ENCODE results near the gene RPRM. TPM values are rescaled to one million over a fixed set of nuclear protein-coding genes. Genes with fewer than 3 reads are reported as not detected.
A peak's percentile ranks its signal among the peaks of the same experiment; 100 is the strongest.

Gene RPRM
- total and polyA plus RNA-seq, 2 donors = 0.38 to 0.59 TPM

DNA sequence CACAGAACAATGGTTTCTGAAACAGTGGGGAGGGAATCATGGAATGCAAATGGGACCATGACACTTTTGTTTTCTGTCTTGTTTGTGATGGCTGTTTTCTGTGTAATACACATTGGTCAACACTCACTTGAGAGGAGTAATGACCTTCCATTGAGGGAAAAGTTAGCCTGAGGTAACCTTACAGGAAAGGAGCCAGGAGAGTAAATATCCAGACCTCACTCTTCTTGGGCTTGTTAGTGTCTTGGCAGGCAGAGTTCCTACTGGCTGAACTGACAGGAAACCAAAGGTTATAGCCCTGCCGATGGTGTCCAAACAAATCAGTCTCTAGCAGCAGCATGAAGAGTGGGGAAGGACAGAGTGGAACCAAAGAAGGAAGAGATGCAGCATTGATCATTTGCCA, 17.2 kb upstream of the RPRM start:
- H3K27me3 ChIP-seq (ENCODE audit: control insufficient read depth in 2 of 2, insufficient read depth in 1 of 2, low read length in 1 of 2) = no peaks in the 10 kb centered on the region
- 8% methylated on average over 1 of the region's 1 CpG for WGBS
- H3K27ac ChIP-seq (ENCODE audit: low read depth in 1 of 2, low read length in 1 of 2) = no peak overlapping the region
- H3K4me1 ChIP-seq (ENCODE audit: control insufficient read depth in 2 of 2, insufficient read depth in 2 of 2, low read length in 2 of 2) = no peaks in the 10 kb centered on the region
- no peak overlapping the region for H3K4me3 ChIP-seq (ENCODE audit: low read length in 2 of 2)
- H3K36me3 ChIP-seq (ENCODE audit: control insufficient read depth in 2 of 2, insufficient read depth in 2 of 2, low read length in 1 of 2) = no peaks in the 10 kb centered on the region
- H3K9me3 ChIP-seq (ENCODE audit: control insufficient read depth in 2 of 2, insufficient read depth in 1 of 2, low read length in 1 of 2) = no peaks in the 10 kb centered on the region
- DNase-seq (ENCODE audit: low read depth in 6 of 9, low spot score in 9 of 9) = no peak

DNA sequence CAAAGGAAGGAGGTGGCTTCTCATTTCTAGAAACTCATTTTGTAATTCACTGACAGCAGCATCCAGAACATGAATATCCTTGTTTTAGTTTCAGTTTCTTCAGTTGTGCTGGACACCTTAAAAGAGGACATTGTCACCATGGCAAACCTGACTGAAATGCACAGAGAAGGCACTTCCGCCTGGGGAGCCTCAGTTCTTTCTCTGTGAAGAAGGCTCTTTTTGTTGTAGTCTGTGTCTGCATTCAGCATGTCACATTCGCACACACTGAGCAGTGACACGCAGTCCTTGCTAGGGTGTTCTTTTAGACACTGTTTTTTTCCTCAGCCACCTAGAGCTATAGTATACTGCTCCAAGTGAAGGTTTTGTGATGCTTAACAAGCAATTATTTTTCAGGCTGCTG, 9.5 kb upstream of the RPRM start:
- no peak for DNase-seq (ENCODE audit: low read depth in 6 of 9, low spot score in 9 of 9)
- H3K9me3 ChIP-seq (ENCODE audit: control insufficient read depth in 2 of 2, insufficient read depth in 1 of 2, low read length in 1 of 2) = no peaks in the 10 kb centered on the region
- H3K27me3 ChIP-seq (ENCODE audit: control insufficient read depth in 2 of 2, insufficient read depth in 1 of 2, low read length in 1 of 2) = no peaks in the 10 kb centered on the region
- no peak overlapping the region for H3K4me3 ChIP-seq (ENCODE audit: low read length in 2 of 2)
- H3K4me1 ChIP-seq (ENCODE audit: control insufficient read depth in 2 of 2, insufficient read depth in 2 of 2, low read length in 2 of 2) = no peaks in the 10 kb centered on the region
- H3K27ac ChIP-seq (ENCODE audit: low read depth in 1 of 2, low read length in 1 of 2) = no peak overlapping the region
- 87% methylated on average over 3 of the region's 3 CpGs for WGBS
- H3K36me3 ChIP-seq (ENCODE audit: control insufficient read depth in 2 of 2, insufficient read depth in 2 of 2, low read length in 1 of 2) = no peaks in the 10 kb centered on the region

DNA sequence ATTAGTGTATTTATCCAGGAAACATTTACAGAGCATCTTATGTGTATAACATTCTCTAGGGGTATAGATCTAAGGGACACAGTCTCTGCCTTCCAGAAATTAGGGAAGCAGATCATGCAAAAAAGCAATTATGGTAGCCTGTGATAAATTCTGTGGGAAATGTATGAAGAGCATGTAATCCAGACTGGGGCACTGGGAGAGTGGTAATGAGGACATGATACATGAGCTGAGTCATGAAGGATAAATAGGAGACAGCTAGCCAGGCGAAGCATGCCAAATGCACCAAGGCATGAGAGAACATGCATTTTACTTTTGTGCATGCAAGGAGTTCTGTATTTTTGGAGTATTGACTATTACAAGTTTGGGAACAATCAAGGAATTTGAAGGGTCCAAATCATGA, 8.9 kb upstream of the RPRM start:
- no peaks in the 10 kb centered on the region for H3K9me3 ChIP-seq (ENCODE audit: control insufficient read depth in 2 of 2, insufficient read depth in 1 of 2, low read length in 1 of 2)
- no peaks in the 10 kb centered on the region for H3K27me3 ChIP-seq (ENCODE audit: control insufficient read depth in 2 of 2, insufficient read depth in 1 of 2, low read length in 1 of 2)
- H3K27ac ChIP-seq (ENCODE audit: low read depth in 1 of 2, low read length in 1 of 2) = no peak overlapping the region
- 90% methylated on average over 1 of the region's 1 CpG for WGBS
- no peaks in the 10 kb centered on the region for H3K36me3 ChIP-seq (ENCODE audit: control insufficient read depth in 2 of 2, insufficient read depth in 2 of 2, low read length in 1 of 2)
- H3K4me3 ChIP-seq (ENCODE audit: low read length in 2 of 2) = no peak overlapping the region
- no peak for DNase-seq (ENCODE audit: low read depth in 6 of 9, low spot score in 9 of 9)
- H3K4me1 ChIP-seq (ENCODE audit: control insufficient read depth in 2 of 2, insufficient read depth in 2 of 2, low read length in 2 of 2) = no peaks in the 10 kb centered on the region

DNA sequence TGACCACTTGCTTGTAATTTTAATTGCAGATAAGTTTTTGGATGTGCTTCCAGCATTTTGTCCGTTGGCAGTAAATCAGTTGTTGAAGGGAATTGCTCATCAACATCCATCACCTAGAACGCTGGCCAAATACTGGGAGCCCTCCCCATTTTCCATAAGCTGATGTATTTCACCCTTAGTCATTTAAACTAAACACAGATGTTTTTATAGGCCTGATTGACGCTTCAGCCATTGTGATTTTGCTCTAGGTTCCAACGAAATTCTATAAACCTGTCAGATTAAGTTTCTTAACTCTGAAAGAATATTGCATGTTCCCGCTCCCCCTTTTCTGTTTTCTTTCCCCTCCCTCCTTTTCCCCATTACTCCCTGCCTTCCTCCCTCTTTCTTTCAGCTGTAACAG, 1.0 kb upstream of the RPRM start:
- Histone ChIP-seq H3K27ac (ENCODE audit: low read depth in 1 of 2, low read length in 1 of 2) (no peak overlapping the region), H3K9me3 (ENCODE audit: control insufficient read depth in 2 of 2, insufficient read depth in 1 of 2, low read length in 1 of 2) (peaks cover 0 to 5% of the 10 kb centered on the region in 2 donors)

DNA sequence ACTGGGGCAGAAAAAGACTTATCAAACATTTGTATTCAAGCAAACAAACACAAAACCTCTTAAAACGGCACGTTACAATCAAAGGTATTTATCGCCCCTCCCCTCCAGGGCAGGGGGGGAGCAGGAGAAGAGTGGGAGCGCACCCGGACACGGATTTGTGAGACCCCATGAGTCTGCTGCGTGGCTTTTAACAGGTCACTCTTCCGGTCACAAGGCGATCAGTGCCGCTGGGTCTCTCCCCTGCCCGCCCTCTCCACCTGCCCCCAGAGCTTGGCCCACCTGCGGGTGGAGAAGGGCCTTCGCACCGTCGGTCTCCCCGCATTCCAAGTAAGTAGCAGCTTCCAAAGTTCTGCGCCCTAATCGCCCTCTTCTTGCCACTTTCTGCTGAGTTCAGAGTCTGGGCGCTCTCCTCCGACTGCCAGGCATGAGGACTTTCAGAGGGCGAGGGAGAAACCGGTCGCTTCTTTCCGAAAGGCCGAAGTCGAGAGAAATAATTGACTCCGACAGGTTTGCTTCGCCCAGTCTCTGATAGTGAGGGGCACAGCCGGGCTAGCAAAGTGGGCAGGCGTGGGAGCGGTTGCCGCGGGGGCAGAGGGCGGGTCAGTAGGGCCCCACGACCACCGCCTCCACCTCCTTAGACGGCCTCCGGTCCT, 800 bp downstream of the RPRM start:
- no peaks in the 10 kb centered on the region for H3K36me3 ChIP-seq (ENCODE audit: control insufficient read depth in 2 of 2, insufficient read depth in 2 of 2, low read length in 1 of 2)
- no peak overlapping the region for H3K4me3 ChIP-seq (ENCODE audit: low read length in 2 of 2)
- H3K27me3 ChIP-seq (ENCODE audit: control insufficient read depth in 2 of 2, insufficient read depth in 1 of 2, low read length in 1 of 2) = peaks cover 33 to 45% of the 10 kb centered on the region in 2 donors
- H3K4me1 ChIP-seq (ENCODE audit: control insufficient read depth in 2 of 2, insufficient read depth in 2 of 2, low read length in 2 of 2) = peaks cover 0 to 8% of the 10 kb centered on the region in 2 donors
- H3K9me3 ChIP-seq (ENCODE audit: control insufficient read depth in 2 of 2, insufficient read depth in 1 of 2, low read length in 1 of 2) = peaks cover 0 to 5% of the 10 kb centered on the region in 2 donors
- peak in 1 of 9 donors; percentile 4 for DNase-seq (ENCODE audit: low read depth in 6 of 9, low spot score in 9 of 9)
- WGBS = 6% methylated on average over 38 of the region's 38 CpGs
- H3K27ac ChIP-seq (ENCODE audit: low read depth in 1 of 2, low read length in 1 of 2) = no peak overlapping the region

More for the DNA sequence above, 1.0 kb upstream of the RPRM start:
- WGBS = 68% methylated on average over 5 of the region's 5 CpGs
- Histone ChIP-seq H3K36me3 (ENCODE audit: control insufficient read depth in 2 of 2, insufficient read depth in 2 of 2, low read length in 1 of 2) (no peaks in the 10 kb centered on the region), H3K27me3 (ENCODE audit: control insufficient read depth in 2 of 2, insufficient read depth in 1 of 2, low read length in 1 of 2) (peaks cover 33 to 45% of the 10 kb centered on the region in 2 donors), H3K4me1 (ENCODE audit: control insufficient read depth in 2 of 2, insufficient read depth in 2 of 2, low read length in 2 of 2) (peaks cover 0 to 8% of the 10 kb centered on the region in 2 donors), H3K4me3 (ENCODE audit: low read length in 2 of 2) (no peak overlapping the region)
- no peak for DNase-seq (ENCODE audit: low read depth in 6 of 9, low spot score in 9 of 9)

DNA sequence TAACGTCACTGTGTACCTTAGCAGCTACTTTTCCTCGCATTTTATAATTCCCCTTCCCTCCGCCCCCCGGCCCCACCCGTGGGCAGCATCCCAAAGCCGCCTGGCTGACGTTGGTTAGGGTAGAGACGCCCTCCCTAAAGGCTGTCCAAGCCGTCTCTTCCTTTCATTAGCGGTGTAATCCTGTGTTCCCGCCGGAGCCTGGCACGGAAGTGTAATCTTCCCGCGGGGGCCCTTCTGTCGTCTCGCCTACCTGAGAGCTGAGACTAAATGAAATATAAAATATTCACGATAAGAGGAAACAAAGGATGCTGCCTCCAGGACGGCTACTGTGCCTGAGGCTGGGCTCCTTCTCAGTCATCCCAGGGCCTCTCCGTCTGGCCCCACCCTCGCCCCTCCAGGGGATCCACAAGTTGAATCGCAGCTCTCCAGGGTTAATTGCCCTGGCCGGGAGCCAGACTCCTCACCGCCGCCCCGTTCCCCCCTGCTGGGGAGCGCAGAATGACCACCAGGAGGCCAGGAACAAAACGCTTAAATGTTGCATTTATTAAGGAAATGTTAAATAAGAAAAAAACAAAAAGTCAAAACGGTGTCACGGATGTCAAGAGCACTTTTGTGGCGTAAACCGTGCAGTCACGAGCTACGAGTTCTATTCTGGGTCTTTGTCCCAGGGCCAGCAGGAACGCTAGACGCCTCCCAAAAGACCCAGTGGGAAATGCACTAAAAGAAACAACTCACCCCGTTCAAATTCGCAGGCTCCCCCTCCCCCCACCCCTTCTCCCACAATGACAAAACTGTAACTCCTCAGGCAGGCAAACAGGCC, 1.5 kb downstream of the RPRM start:
- Histone ChIP-seq H3K4me3 (ENCODE audit: low read length in 2 of 2) (no peak overlapping the region), H3K27me3 (ENCODE audit: control insufficient read depth in 2 of 2, insufficient read depth in 1 of 2, low read length in 1 of 2) (peaks cover 33 to 45% of the 10 kb centered on the region in 2 donors), H3K36me3 (ENCODE audit: control insufficient read depth in 2 of 2, insufficient read depth in 2 of 2, low read length in 1 of 2) (no peaks in the 10 kb centered on the region), H3K27ac (ENCODE audit: low read depth in 1 of 2, low read length in 1 of 2) (no peak overlapping the region), H3K9me3 (ENCODE audit: control insufficient read depth in 2 of 2, insufficient read depth in 1 of 2, low read length in 1 of 2) (peaks cover 0 to 5% of the 10 kb centered on the region in 2 donors), H3K4me1 (ENCODE audit: control insufficient read depth in 2 of 2, insufficient read depth in 2 of 2, low read length in 2 of 2) (peaks cover 0 to 8% of the 10 kb centered on the region in 2 donors)
- no peak for DNase-seq (ENCODE audit: low read depth in 6 of 9, low spot score in 9 of 9)
- 4% methylated on average over 38 of the region's 38 CpGs for WGBS

DNA sequence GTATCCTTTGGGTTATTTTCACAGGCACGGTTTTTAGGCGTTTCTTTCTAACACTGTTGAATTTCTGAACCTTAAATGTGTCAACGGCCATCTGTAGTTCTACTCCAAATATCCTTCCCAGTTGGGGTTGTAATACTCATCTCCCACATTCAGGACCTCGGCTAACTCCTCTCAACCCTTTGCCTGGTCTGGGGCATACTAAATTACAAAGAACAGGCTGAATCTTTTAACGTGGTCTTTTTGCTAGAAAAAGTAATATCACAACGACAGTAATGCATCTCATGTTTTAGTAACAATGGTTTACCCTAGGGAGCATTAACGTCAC, 2.1 kb downstream of the RPRM start:
- no peaks in the 10 kb centered on the region for H3K36me3 ChIP-seq (ENCODE audit: control insufficient read depth in 2 of 2, insufficient read depth in 2 of 2, low read length in 1 of 2)
- no peak overlapping the region for H3K27ac ChIP-seq (ENCODE audit: low read depth in 1 of 2, low read length in 1 of 2)
- H3K27me3 ChIP-seq (ENCODE audit: control insufficient read depth in 2 of 2, insufficient read depth in 1 of 2, low read length in 1 of 2) = peaks cover 33 to 45% of the 10 kb centered on the region in 2 donors
- no peak for DNase-seq (ENCODE audit: low read depth in 6 of 9, low spot score in 9 of 9)
- 9% methylated on average over 7 of the region's 7 CpGs for WGBS
- no peak overlapping the region for H3K4me3 ChIP-seq (ENCODE audit: low read length in 2 of 2)
- peaks cover 0 to 5% of the 10 kb centered on the region in 2 donors for H3K9me3 ChIP-seq (ENCODE audit: control insufficient read depth in 2 of 2, insufficient read depth in 1 of 2, low read length in 1 of 2)
- peaks cover 0 to 8% of the 10 kb centered on the region in 2 donors for H3K4me1 ChIP-seq (ENCODE audit: control insufficient read depth in 2 of 2, insufficient read depth in 2 of 2, low read length in 2 of 2)

DNA sequence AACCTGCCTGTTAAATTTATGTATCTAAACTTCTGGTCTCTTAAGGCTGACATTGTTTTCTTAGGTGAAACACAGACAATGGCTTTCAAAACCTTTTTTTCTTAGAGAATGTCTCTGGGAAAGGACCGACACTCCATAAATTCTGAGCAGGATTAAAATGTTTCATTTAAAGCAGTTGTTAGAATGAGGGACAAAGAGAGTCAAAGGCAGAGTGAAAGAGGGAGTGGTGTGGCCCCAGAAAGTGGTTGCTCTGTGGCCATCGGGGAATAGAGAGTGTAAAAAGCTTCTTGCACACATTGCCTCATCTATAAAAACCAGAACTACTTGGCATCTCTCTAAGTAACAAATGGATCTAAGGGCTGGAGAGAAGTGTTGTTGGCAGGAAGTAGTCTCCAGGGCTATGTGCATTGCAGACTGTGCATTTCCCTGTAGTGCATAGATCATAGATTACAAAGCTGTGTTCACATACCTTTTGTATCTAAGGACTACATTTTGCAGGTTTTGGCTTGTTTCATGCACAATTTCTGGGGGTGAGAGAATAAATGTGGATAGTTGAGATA, 3.6 kb downstream of the RPRM start:
- no peaks in the 10 kb centered on the region for H3K36me3 ChIP-seq (ENCODE audit: control insufficient read depth in 2 of 2, insufficient read depth in 2 of 2, low read length in 1 of 2)
- H3K27me3 ChIP-seq (ENCODE audit: control insufficient read depth in 2 of 2, insufficient read depth in 1 of 2, low read length in 1 of 2) = peaks cover 33 to 45% of the 10 kb centered on the region in 2 donors
- 59% methylated on average over 2 of the region's 2 CpGs for WGBS
- H3K4me3 ChIP-seq (ENCODE audit: low read length in 2 of 2) = no peak overlapping the region
- peaks cover 0 to 8% of the 10 kb centered on the region in 2 donors for H3K4me1 ChIP-seq (ENCODE audit: control insufficient read depth in 2 of 2, insufficient read depth in 2 of 2, low read length in 2 of 2)
- no peak overlapping the region for H3K27ac ChIP-seq (ENCODE audit: low read depth in 1 of 2, low read length in 1 of 2)
- no peak for DNase-seq (ENCODE audit: low read depth in 6 of 9, low spot score in 9 of 9)
- H3K9me3 ChIP-seq (ENCODE audit: control insufficient read depth in 2 of 2, insufficient read depth in 1 of 2, low read length in 1 of 2) = peaks cover 0 to 5% of the 10 kb centered on the region in 2 donors

DNA sequence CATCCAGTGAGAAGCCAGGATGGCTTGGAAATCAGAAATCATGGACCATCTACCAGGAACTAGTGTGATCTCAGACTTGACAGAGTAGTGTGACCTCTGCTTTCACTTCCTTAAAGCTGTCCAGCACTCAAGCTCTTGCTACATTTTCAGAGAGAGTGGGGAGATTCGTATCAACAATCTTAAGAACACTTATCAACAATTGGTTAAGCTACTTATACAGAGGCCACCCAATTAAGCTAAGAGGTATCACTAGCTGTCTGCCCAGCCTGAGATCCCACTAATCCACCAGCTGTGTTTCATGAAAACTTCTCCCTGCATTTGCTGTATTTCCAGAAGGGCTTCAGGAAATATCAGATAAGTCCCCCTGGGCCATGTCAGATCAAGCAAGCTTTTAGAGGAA, 4.2 kb downstream of the RPRM start:
- Histone ChIP-seq H3K9me3 (ENCODE audit: control insufficient read depth in 2 of 2, insufficient read depth in 1 of 2, low read length in 1 of 2) (peaks cover 0 to 5% of the 10 kb centered on the region in 2 donors), H3K4me1 (ENCODE audit: control insufficient read depth in 2 of 2, insufficient read depth in 2 of 2, low read length in 2 of 2) (peaks cover 0 to 8% of the 10 kb centered on the region in 2 donors), H3K27me3 (ENCODE audit: control insufficient read depth in 2 of 2, insufficient read depth in 1 of 2, low read length in 1 of 2) (peaks cover 33 to 41% of the 10 kb centered on the region in 2 donors), H3K27ac (ENCODE audit: low read depth in 1 of 2, low read length in 1 of 2) (no peak overlapping the region), H3K36me3 (ENCODE audit: control insufficient read depth in 2 of 2, insufficient read depth in 2 of 2, low read length in 1 of 2) (no peaks in the 10 kb centered on the region), H3K4me3 (ENCODE audit: low read length in 2 of 2) (no peak overlapping the region)
- 38% methylated on average over 1 of the region's 1 CpG for WGBS
- no peak for DNase-seq (ENCODE audit: low read depth in 6 of 9, low spot score in 9 of 9)

Measured in thymus (tissue), 11 donors.